T-helper 17 cell (primary cell): Measurements from ENCODE around the gene ANXA11. TPM values are rescaled to one million over a fixed set of nuclear protein-coding genes. Genes with fewer than 3 reads are reported as not detected.

Experiments
- ATAC-seq: fragments of 150-1000 bp; cut with Tn5 transposase; 2 replicates; pipeline ENCODE4 v1.10.0; 2021; ENCODE audit warnings: mild to moderate bottlenecking, moderate library complexity
- DNase-seq, 3 donors: peaks; one replicate each; pipeline versions ENCODE4 v3.0.0 to v3.0.0-alpha.2; 2020 to 2021
- H3K9me3 ChIP-seq: one replicate; pipeline ENCODE4 v1.7.0; 2013; ENCODE audit warnings: low read length, mild to moderate bottlenecking; ENCODE audit not compliant: control insufficient read depth, poor library complexity, severe bottlenecking
- H3K27ac Mint-ChIP-seq: one replicate; pipeline ENCODE4 v1.8.0; 2022; ENCODE audit warnings: mild to moderate bottlenecking, moderate library complexity, mixed read lengths
- H3K27me3 Mint-ChIP-seq: one replicate; pipeline ENCODE4 v1.8.0; 2022; ENCODE audit warnings: mixed read lengths
- H3K36me3 Mint-ChIP-seq: one replicate; pipeline ENCODE4 v1.8.0; 2022; ENCODE audit warnings: low read depth, mixed read lengths
- H3K4me1 Mint-ChIP-seq: one replicate; pipeline ENCODE4 v1.8.0; 2022; ENCODE audit warnings: mild to moderate bottlenecking, mixed read lengths
- H3K4me3 Mint-ChIP-seq: one replicate; pipeline ENCODE4 v1.8.0; 2022; ENCODE audit warnings: mild to moderate bottlenecking, moderate library complexity, mixed read lengths
- total RNA-seq, 4 donors: library from RNA in 2 of 4; stranded (reverse) in 2 of 4; gene quantifications; one replicate each; pipeline ENCODE4 v1.2.3 and lab custom pipeline; 2022 to 2026

Gene ANXA11
- total RNA-seq, 2 donors from 2014 or later: 199 to 209 TPM

- ATAC-seq: no peak
These were observed 40.2 kb downstream of the ANXA11 start for GRCh38 chr10:80165173-80165572.

GRCh38 chr10:80164596-80164995 is 40.7 kb downstream of the ANXA11 start:
- H3K36me3 Mint-ChIP-seq: peaks cover 15% of the 10 kb centered on the region
- no peak for ATAC-seq
- H3K9me3 ChIP-seq: no peaks in the 10 kb centered on the region
- H3K4me1 Mint-ChIP-seq: peaks cover 19% of the 10 kb centered on the region
- H3K27ac Mint-ChIP-seq: peak overlapping the region; percentile 37
- no peak overlapping the region for H3K4me3 Mint-ChIP-seq
- no peaks in the 10 kb centered on the region for H3K27me3 Mint-ChIP-seq
- no peak for DNase-seq

More at GRCh38 chr10:80165173-80165572, 40.2 kb downstream of the ANXA11 start:
- no peak for DNase-seq
- no peaks in the 10 kb centered on the region for H3K27me3 Mint-ChIP-seq
- H3K27ac Mint-ChIP-seq: no peak overlapping the region
- H3K4me1 Mint-ChIP-seq: peaks cover 19% of the 10 kb centered on the region
- H3K9me3 ChIP-seq: no peaks in the 10 kb centered on the region
- no peak overlapping the region for H3K4me3 Mint-ChIP-seq
- peaks cover 11% of the 10 kb centered on the region for H3K36me3 Mint-ChIP-seq

- H3K27me3 Mint-ChIP-seq: no peaks in the 10 kb centered on the region
- H3K4me3 Mint-ChIP-seq: no peak overlapping the region
- H3K27ac Mint-ChIP-seq: peak overlapping the region; percentile 37
- peaks cover 15% of the 10 kb centered on the region for H3K36me3 Mint-ChIP-seq
- DNase-seq (no peak), ATAC-seq (no peak)
- no peaks in the 10 kb centered on the region for H3K9me3 ChIP-seq
- H3K4me1 Mint-ChIP-seq: peaks cover 20% of the 10 kb centered on the region
These were observed 41.5 kb downstream of the ANXA11 start for GRCh38 chr10:80163741-80164341.

GRCh38 chr10:80161321-80162083 is 43.8 kb downstream of the ANXA11 start:
- ATAC-seq: no peak
- Mint-ChIP-seq H3K27me3 (no peaks in the 10 kb centered on the region), H3K27ac (peak overlapping the region; percentile 77), H3K4me3 (peak overlapping the region; percentile 74), H3K4me1 (peaks cover 20% of the 10 kb centered on the region), H3K36me3 (peaks cover 15% of the 10 kb centered on the region)
- no peak for DNase-seq
- no peaks in the 10 kb centered on the region for H3K9me3 ChIP-seq

GRCh38 chr10:80160361-80161320 is 44.7 kb downstream of the ANXA11 start:
- H3K4me3 Mint-ChIP-seq: peak overlapping the region; percentile 74
- H3K9me3 ChIP-seq: no peaks in the 10 kb centered on the region
- ATAC-seq: no peak
- peak overlapping the region; percentile 77 for H3K27ac Mint-ChIP-seq
- H3K27me3 Mint-ChIP-seq: no peaks in the 10 kb centered on the region
- DNase-seq: no peak
- peaks cover 17% of the 10 kb centered on the region for H3K4me1 Mint-ChIP-seq
- peaks cover 14% of the 10 kb centered on the region for H3K36me3 Mint-ChIP-seq

GRCh38 chr10:80159166-80159873 is 46.0 kb downstream of the ANXA11 start:
- Mint-ChIP-seq H3K4me1 (peaks cover 24% of the 10 kb centered on the region), H3K4me3 (peak overlapping the region; percentile 69), H3K27me3 (no peaks in the 10 kb centered on the region), H3K27ac (peak overlapping the region; percentile 39), H3K36me3 (peaks cover 18% of the 10 kb centered on the region)
- DNase-seq (no peak), ATAC-seq (no peak)
- no peaks in the 10 kb centered on the region for H3K9me3 ChIP-seq

- Mint-ChIP-seq H3K4me3 (no peak overlapping the region), H3K36me3 (peaks cover 18% of the 10 kb centered on the region), H3K27ac (peak overlapping the region; percentile 39), H3K4me1 (peaks cover 20% of the 10 kb centered on the region), H3K27me3 (no peaks in the 10 kb centered on the region)
- no peaks in the 10 kb centered on the region for H3K9me3 ChIP-seq
- DNase-seq (no peak), ATAC-seq (no peak)
These were observed 46.7 kb downstream of the ANXA11 start for GRCh38 chr10:80158598-80159127.

- H3K36me3 Mint-ChIP-seq: peaks cover 18% of the 10 kb centered on the region
- H3K27ac Mint-ChIP-seq: peak overlapping the region; percentile 68
- ATAC-seq (no peak), DNase-seq (no peak)
- H3K4me1 Mint-ChIP-seq: peaks cover 20% of the 10 kb centered on the region
- no peaks in the 10 kb centered on the region for H3K9me3 ChIP-seq
- no peaks in the 10 kb centered on the region for H3K27me3 Mint-ChIP-seq
- H3K4me3 Mint-ChIP-seq: no peak overlapping the region
These were observed 47.2 kb downstream of the ANXA11 start for GRCh38 chr10:80158126-80158525.

- Mint-ChIP-seq H3K36me3 (peaks cover 21% of the 10 kb centered on the region), H3K4me1 (peaks cover 22% of the 10 kb centered on the region), H3K27ac (peak overlapping the region; percentile 68), H3K4me3 (no peak overlapping the region), H3K27me3 (no peaks in the 10 kb centered on the region)
- ATAC-seq: no peak
- DNase-seq: no peak
- no peaks in the 10 kb centered on the region for H3K9me3 ChIP-seq
These were observed 47.8 kb downstream of the ANXA11 start for GRCh38 chr10:80157561-80157960.

- Mint-ChIP-seq H3K36me3 (peaks cover 20% of the 10 kb centered on the region), H3K4me1 (peaks cover 20% of the 10 kb centered on the region), H3K27ac (peak overlapping the region; percentile 68), H3K27me3 (no peaks in the 10 kb centered on the region), H3K4me3 (no peak overlapping the region)
- no peak for DNase-seq
- no peaks in the 10 kb centered on the region for H3K9me3 ChIP-seq
- ATAC-seq: no peak
These were observed 49.1 kb downstream of the ANXA11 start for GRCh38 chr10:80156216-80156615.

GRCh38 chr10:80155696-80156215 is 49.6 kb downstream of the ANXA11 start:
- H3K4me1 Mint-ChIP-seq: peaks cover 19% of the 10 kb centered on the region
- no peaks in the 10 kb centered on the region for H3K9me3 ChIP-seq
- H3K36me3 Mint-ChIP-seq: peaks cover 17% of the 10 kb centered on the region
- DNase-seq: no peak
- H3K27ac Mint-ChIP-seq: peak overlapping the region; percentile 68
- no peak for ATAC-seq
- H3K27me3 Mint-ChIP-seq: no peaks in the 10 kb centered on the region
- no peak overlapping the region for H3K4me3 Mint-ChIP-seq

- DNase-seq: no peak
- H3K4me1 Mint-ChIP-seq: peaks cover 15% of the 10 kb centered on the region
- ATAC-seq: no peak
- peaks cover 13% of the 10 kb centered on the region for H3K36me3 Mint-ChIP-seq
- peak overlapping the region; percentile 68 for H3K27ac Mint-ChIP-seq
- H3K27me3 Mint-ChIP-seq: no peaks in the 10 kb centered on the region
- H3K4me3 Mint-ChIP-seq: no peak overlapping the region
- H3K9me3 ChIP-seq: no peaks in the 10 kb centered on the region
These were observed 50.2 kb downstream of the ANXA11 start for GRCh38 chr10:80154978-80155695.
